Immature natural killer cell (primary cell): ENCODE data around the gene MINDY3. TPM values are rescaled to one million over a fixed set of nuclear protein-coding genes. Genes with fewer than 3 reads are reported as not detected.

Experiments used
- DNase-seq, 3 donors: peaks; one replicate each; pipeline ENCODE4 v3.0.0; 2022; ENCODE audit warnings: mixed read lengths in 1 of 3
- H3K27ac Mint-ChIP-seq, 6 donors: one replicate each; pipeline ENCODE4 v1.8.0; 2020; ENCODE audit warnings: mixed read lengths in 6 of 6, mild to moderate bottlenecking in 5 of 6, inconsistent platforms in 4 of 6, moderate library complexity in 3 of 6
- H3K27me3 Mint-ChIP-seq, 3 donors: one replicate each; pipeline ENCODE4 v1.8.0; 2020 to 2021; ENCODE audit warnings: low read depth in 3 of 3, mild to moderate bottlenecking in 3 of 3, mixed read lengths in 3 of 3, moderate library complexity in 3 of 3, inconsistent platforms in 1 of 3
- H3K36me3 Mint-ChIP-seq, 3 donors: one replicate each; pipeline ENCODE4 v1.8.0; 2020; ENCODE audit warnings: mixed read lengths in 3 of 3, inconsistent platforms in 2 of 3, mild to moderate bottlenecking in 2 of 3
- H3K4me1 Mint-ChIP-seq, 2 donors: one replicate each; pipeline ENCODE4 v1.8.0; 2020; ENCODE audit warnings: inconsistent platforms in 2 of 2, mild to moderate bottlenecking in 2 of 2, mixed read lengths in 2 of 2, moderate library complexity in 1 of 2
- H3K4me3 Mint-ChIP-seq, 5 donors: one replicate each; pipeline ENCODE4 v1.8.0; 2020; ENCODE audit warnings: mild to moderate bottlenecking in 5 of 5, mixed read lengths in 5 of 5, inconsistent platforms in 3 of 5, moderate library complexity in 3 of 5
- H3K9me3 Mint-ChIP-seq, 6 donors: one replicate each; pipeline ENCODE4 v1.8.0; 2020; ENCODE audit warnings: mild to moderate bottlenecking in 6 of 6, mixed read lengths in 6 of 6, inconsistent platforms in 4 of 6, moderate library complexity in 3 of 6
- polyA plus RNA-seq, 3 donors: library from polyadenylated mRNA; unstranded; fragments of 300-500 nt; fragmentation: Illumina TruSeq; gene quantifications; one replicate each; pipeline ENCODE4 v1.2.3, GENCODE V29; 2021

MINDY3 gene
- polyA plus RNA-seq, 3 donors from 2014 or later, result 1.7 to 6.6 (median 5.0) TPM

- Mint-ChIP-seq H3K36me3 (peaks cover 12 to 30% (median 28%) of the 10 kb centered on the region in 3 donors), H3K4me3 (no peak overlapping the region), H3K27ac (no peak overlapping the region)
Observed at GRCh38 chr10:15814565-15814964, 45.7 kb downstream of the MINDY3 start.

GRCh38 chr10:15813415-15813814, 46.9 kb downstream of the MINDY3 start:
- DNase-seq, result no peak
- peaks cover 8 to 24% (median 24%) of the 10 kb centered on the region in 3 donors for H3K36me3 Mint-ChIP-seq
- no peaks in the 10 kb centered on the region for H3K9me3 Mint-ChIP-seq
- H3K4me1 Mint-ChIP-seq, result peaks cover 2 to 17% of the 10 kb centered on the region in 2 donors
- H3K27ac Mint-ChIP-seq, result no peak overlapping the region
- H3K27me3 Mint-ChIP-seq, result no peaks in the 10 kb centered on the region
- no peak overlapping the region for H3K4me3 Mint-ChIP-seq

More at GRCh38 chr10:15814565-15814964, 45.7 kb downstream of the MINDY3 start:
- Mint-ChIP-seq H3K27me3 (no peaks in the 10 kb centered on the region), H3K4me1 (peaks cover 2 to 19% of the 10 kb centered on the region in 2 donors), H3K9me3 (no peaks in the 10 kb centered on the region)
- DNase-seq, result no peak

GRCh38 chr10:15809450-15809849, 50.9 kb downstream of the MINDY3 start:
- no peaks in the 10 kb centered on the region for H3K9me3 Mint-ChIP-seq
- H3K27ac Mint-ChIP-seq, result peak overlapping the region in 1 of 6 donors; percentile 51
- H3K36me3 Mint-ChIP-seq, result peaks cover 4 to 23% (median 8%) of the 10 kb centered on the region in 3 donors
- DNase-seq, result no peak
- no peaks in the 10 kb centered on the region for H3K27me3 Mint-ChIP-seq
- peaks cover 0 to 12% of the 10 kb centered on the region in 2 donors for H3K4me1 Mint-ChIP-seq
- no peak overlapping the region for H3K4me3 Mint-ChIP-seq

GRCh38 chr10:15808204-15808797, 52.0 kb downstream of the MINDY3 start:
- no peak overlapping the region for H3K4me3 Mint-ChIP-seq
- H3K36me3 Mint-ChIP-seq, result peaks cover 4 to 23% (median 6%) of the 10 kb centered on the region in 3 donors
- H3K9me3 Mint-ChIP-seq, result no peaks in the 10 kb centered on the region
- no peaks in the 10 kb centered on the region for H3K27me3 Mint-ChIP-seq
- H3K27ac Mint-ChIP-seq, result no peak overlapping the region
- H3K4me1 Mint-ChIP-seq, result peaks cover 0 to 11% of the 10 kb centered on the region in 2 donors
- DNase-seq, result no peak

- H3K4me3 Mint-ChIP-seq, result no peak overlapping the region
- H3K36me3 Mint-ChIP-seq, result peaks cover 18 to 40% (median 19%) of the 10 kb centered on the region in 3 donors
- H3K27me3 Mint-ChIP-seq, result no peaks in the 10 kb centered on the region
- H3K9me3 Mint-ChIP-seq, result peaks cover 0 to 1% (median 0%) of the 10 kb centered on the region in 6 donors
- DNase-seq, result no peak
- H3K27ac Mint-ChIP-seq, result peak overlapping the region in 1 of 6 donors; percentile 7
- H3K4me1 Mint-ChIP-seq, result peaks cover 0 to 4% of the 10 kb centered on the region in 2 donors
Observed at GRCh38 chr10:15805395-15806058, 54.8 kb downstream of the MINDY3 start.

GRCh38 chr10:15804109-15804508, 56.2 kb downstream of the MINDY3 start:
- Mint-ChIP-seq H3K9me3 (peaks cover 0 to 1% (median 0%) of the 10 kb centered on the region in 6 donors), H3K4me1 (peaks cover 0 to 4% of the 10 kb centered on the region in 2 donors), H3K27me3 (no peaks in the 10 kb centered on the region), H3K4me3 (no peak overlapping the region), H3K27ac (no peak overlapping the region), H3K36me3 (peaks cover 21 to 39% (median 22%) of the 10 kb centered on the region in 3 donors)
- no peak for DNase-seq

GRCh38 chr10:15802375-15802949, 57.8 kb downstream of the MINDY3 start:
- no peak for DNase-seq
- no peak overlapping the region for H3K4me3 Mint-ChIP-seq
- peak overlapping the region in 1 of 6 donors; percentile 29 for H3K27ac Mint-ChIP-seq
- H3K4me1 Mint-ChIP-seq, result peaks cover 0 to 4% of the 10 kb centered on the region in 2 donors
- H3K27me3 Mint-ChIP-seq, result peaks cover 0 to 2% (median 0%) of the 10 kb centered on the region in 3 donors
- peaks cover 0 to 1% (median 0%) of the 10 kb centered on the region in 6 donors for H3K9me3 Mint-ChIP-seq
- H3K36me3 Mint-ChIP-seq, result peaks cover 21 to 39% (median 22%) of the 10 kb centered on the region in 3 donors

- peaks cover 1 to 4% of the 10 kb centered on the region in 2 donors for H3K4me1 Mint-ChIP-seq
- H3K9me3 Mint-ChIP-seq, result peaks cover 0 to 1% (median 0%) of the 10 kb centered on the region in 6 donors
- peaks cover 16 to 34% (median 22%) of the 10 kb centered on the region in 3 donors for H3K36me3 Mint-ChIP-seq
- no peak overlapping the region for H3K27ac Mint-ChIP-seq
- no peak for DNase-seq
- H3K4me3 Mint-ChIP-seq, result no peak overlapping the region
- H3K27me3 Mint-ChIP-seq, result peaks cover 0 to 2% (median 0%) of the 10 kb centered on the region in 3 donors
Observed at GRCh38 chr10:15801641-15802040, 58.7 kb downstream of the MINDY3 start.

- H3K9me3 Mint-ChIP-seq, result peaks cover 0 to 1% (median 0%) of the 10 kb centered on the region in 6 donors
- peaks cover 0 to 2% (median 0%) of the 10 kb centered on the region in 3 donors for H3K27me3 Mint-ChIP-seq
- peaks cover 1 to 4% of the 10 kb centered on the region in 2 donors for H3K4me1 Mint-ChIP-seq
- DNase-seq, result no peak
- H3K36me3 Mint-ChIP-seq, result peaks cover 15 to 34% (median 21%) of the 10 kb centered on the region in 3 donors
- H3K27ac Mint-ChIP-seq, result no peak overlapping the region
- H3K4me3 Mint-ChIP-seq, result no peak overlapping the region
Observed at GRCh38 chr10:15801147-15801546, 59.2 kb downstream of the MINDY3 start.

- peaks cover 0 to 2% (median 0%) of the 10 kb centered on the region in 3 donors for H3K27me3 Mint-ChIP-seq
- no peak for DNase-seq
- no peak overlapping the region for H3K27ac Mint-ChIP-seq
- peaks cover 0 to 1% (median 0%) of the 10 kb centered on the region in 6 donors for H3K9me3 Mint-ChIP-seq
- peaks cover 18 to 44% (median 23%) of the 10 kb centered on the region in 3 donors for H3K36me3 Mint-ChIP-seq
- H3K4me1 Mint-ChIP-seq, result peaks cover 1 to 5% of the 10 kb centered on the region in 2 donors
- no peak overlapping the region for H3K4me3 Mint-ChIP-seq
Observed at GRCh38 chr10:15797346-15797745, 63.0 kb downstream of the MINDY3 start.

GRCh38 chr10:15796762-15797161, 63.5 kb downstream of the MINDY3 start:
- peaks cover 0 to 1% (median 0%) of the 10 kb centered on the region in 6 donors for H3K9me3 Mint-ChIP-seq
- peaks cover 1 to 5% of the 10 kb centered on the region in 2 donors for H3K4me1 Mint-ChIP-seq
- H3K36me3 Mint-ChIP-seq, result peaks cover 20 to 42% (median 23%) of the 10 kb centered on the region in 3 donors
- H3K27ac Mint-ChIP-seq, result peak overlapping the region in 1 of 6 donors; percentile 39
- H3K27me3 Mint-ChIP-seq, result peaks cover 0 to 2% (median 0%) of the 10 kb centered on the region in 3 donors
- H3K4me3 Mint-ChIP-seq, result no peak overlapping the region
- no peak for DNase-seq

- Mint-ChIP-seq H3K4me1 (peaks cover 1 to 5% of the 10 kb centered on the region in 2 donors), H3K36me3 (peaks cover 20 to 40% (median 21%) of the 10 kb centered on the region in 3 donors), H3K4me3 (no peak overlapping the region), H3K27me3 (peaks cover 0 to 2% (median 0%) of the 10 kb centered on the region in 3 donors), H3K27ac (peak overlapping the region in 1 of 6 donors; percentile 39), H3K9me3 (peaks cover 0 to 1% (median 0%) of the 10 kb centered on the region in 6 donors)
- no peak for DNase-seq
Observed at GRCh38 chr10:15796098-15796759, 64.1 kb downstream of the MINDY3 start.

- Mint-ChIP-seq H3K36me3 (peaks cover 12 to 31% (median 13%) of the 10 kb centered on the region in 3 donors), H3K27me3 (peaks cover 0 to 2% (median 0%) of the 10 kb centered on the region in 3 donors), H3K4me1 (peaks cover 1 to 5% of the 10 kb centered on the region in 2 donors), H3K4me3 (no peak overlapping the region), H3K27ac (peak overlapping the region in 3 of 6 donors; percentile 13 to 63 (median 17)), H3K9me3 (no peaks in the 10 kb centered on the region)
- DNase-seq, result no peak
Observed at GRCh38 chr10:15795036-15795792, 65.1 kb downstream of the MINDY3 start.
